ENCODE results near the gene AQP3. TPM values are rescaled to one million over a fixed set of nuclear protein-coding genes. Genes with fewer than 3 reads are reported as not detected.

The AQP3 gene
- total and polyA plus RNA-seq, 2 of the 8 experiments (the other 6 are each of a cell fraction or from before 2014, with no cell fraction given) = 2.6 to 7.6 TPM

- no peak overlapping the region for H4K8ac ChIP-seq (ENCODE audit: extremely low read depth, insufficient read depth, low read length)
- H2BK15ac ChIP-seq (ENCODE audit: low read length) = no peak overlapping the region
- H3K4me2 ChIP-seq (ENCODE audit: insufficient read depth in 1 of 2, low read depth in 2 of 2, low read length in 2 of 2) = no peak overlapping the region
- H3K9me3 ChIP-seq (ENCODE audit: insufficient read depth in 2 of 2, low read depth in 1 of 2, low read length in 1 of 2) = no peaks in the 10 kb centered on the region
- H3K27ac ChIP-seq (ENCODE audit: low read depth, low read length) = peak overlapping the region; percentile 5; the same call in 1 of the 2 replicates
- FAIRE-seq (no peak), DNase-seq (ENCODE audit: low read depth in 1 of 2, low spot score in 2 of 2) (peak in 1 of 2 experiments; percentile 96)
- ChIA-PET CTCF (ENCODE audit: partially characterized antibody) (interaction anchor here (0.7 to 20.9 kb wide), 48 partner anchors 9 to 1017 kb away, joined by 3 to 358 read pairs (median 4); partner anchors contain the start of genes ANKRD18B, AQP3, AQP7 and NFX1), POLR2A (ENCODE audit: partially characterized antibody) (interaction anchor here (1.0 to 3.7 kb wide), 5 partner anchors 9 to 64 kb away, joined by 3 to 19 read pairs (median 5); partner anchors contain the start of gene AQP3)
- H3K4me3 ChIP-seq (ENCODE audit: extremely low read depth in 1 of 4, insufficient read depth in 2 of 4, low read depth in 3 of 4, low read length in 4 of 4) = no peak overlapping the region
- H2BK12ac ChIP-seq (ENCODE audit: low read depth, low read length) = no peak overlapping the region
- H3K4me1 ChIP-seq (replicated peaks in 1 of 4; ENCODE audit: control insufficient read depth in 3 of 4, insufficient read depth in 4 of 4, low read length in 3 of 4) = no peaks in the 10 kb centered on the region
- H3K56ac ChIP-seq (replicated peaks; ENCODE audit: insufficient read length, low read depth, low read length) = no peak overlapping the region
- H2BK5ac ChIP-seq (ENCODE audit: low read depth, low read length) = 0 out of 2 replicates have a peak overlapping the region, but pooled peaks have one; percentile 26
- no peak overlapping the region for H2AFZ ChIP-seq (ENCODE audit: low read length)
- H3K9ac ChIP-seq (replicated peaks in 1 of 4; ENCODE audit: extremely low read depth in 1 of 4, low read depth in 3 of 4, low read length in 3 of 4) = no peak overlapping the region
- 0 out of 4 replicates have a peak, but pooled peaks cover 0 to 3% of the 10 kb centered on the region in 2 experiments for H3K79me2 ChIP-seq (ENCODE audit: control insufficient read depth in 1 of 2, insufficient read depth in 2 of 2, low read length in 2 of 2)
- H2BK20ac ChIP-seq (ENCODE audit: low read length) = no peak overlapping the region
- 76% methylated on average over 24 of the region's 24 CpGs; no CpG with 5 or more reads in 1 of the 2 experiments for WGBS, 2 experiments (ENCODE audit: extremely low coverage in 1 of 2, insufficient coverage in 1 of 2, insufficient read length in 1 of 2, insufficient replicate concordance in 2 of 2, low coverage in 1 of 2, low lambda C conversion rate in 2 of 2, missing lambda C conversion rate in 1 of 2)
- H3K79me1 ChIP-seq (ENCODE audit: low read depth, low read length) = peaks cover under 1% of the 10 kb centered on the region; the same call in 1 of the 2 replicates
- 0 out of 2 replicates have a peak, but pooled peaks cover 1% of the 10 kb centered on the region for H3K23me2 ChIP-seq (ENCODE audit: low read depth, low read length)
- H4K91ac ChIP-seq (replicated peaks; ENCODE audit: insufficient read length, low read length) = no peak overlapping the region
- no peak overlapping the region for H3K18ac ChIP-seq (ENCODE audit: extremely low read depth, low read length)
- H3K36me3 ChIP-seq (ENCODE audit: control insufficient read depth in 2 of 4, insufficient read depth in 4 of 4, low read length in 3 of 4) = peaks cover 56 to 80% (median 70%) of the 10 kb centered on the region in 4 experiments
- no peak overlapping the region for H3K4ac ChIP-seq (replicated peaks; ENCODE audit: insufficient read length, low read depth, low read length)
- no peak overlapping the region for H2AK5ac ChIP-seq (ENCODE audit: low read depth, low read length)
- H3K14ac ChIP-seq (ENCODE audit: insufficient read length) = no peak overlapping the region
- peaks cover 2 to 24% of the 10 kb centered on the region in 2 experiments for H4K20me1 ChIP-seq (replicated peaks in 1 of 2; ENCODE audit: control insufficient read depth in 1 of 2, insufficient read depth in 2 of 2, low read length in 2 of 2)
- no peaks in the 10 kb centered on the region for H3K27me3 ChIP-seq (replicated peaks in 1 of 4; ENCODE audit: control insufficient read depth in 3 of 4, extremely low read depth in 1 of 4, insufficient read depth in 3 of 4, low read length in 3 of 4)
- H2BK120ac ChIP-seq (replicated peaks; ENCODE audit: low read depth, low read length) = no peak overlapping the region
- no peak overlapping the region for H4K5ac ChIP-seq (ENCODE audit: insufficient read length, low read depth, low read length)
- no peak overlapping the region for H3K23ac ChIP-seq (ENCODE audit: insufficient read length)
- TF ChIP-seq POLR2AphosphoS5 (IDR thresholded peaks at IDR 0.05; ENCODE audit: low read depth, low read length) = no peak
- TF ChIP-seq CHD1 (IDR thresholded peaks at IDR 0.05; ENCODE audit: low read depth, low read length) = no peak
- TF ChIP-seq RXRA (IDR thresholded peaks at IDR 0.05; ENCODE audit: insufficient read depth, low read depth, low read length) = no peak
- TF ChIP-seq MAFK (IDR thresholded peaks at IDR 0.05; ENCODE audit: low read depth, low read length) = no peak
- TF ChIP-seq HDAC6 (IDR thresholded peaks at IDR 0.05; ENCODE audit: low read depth, low read length) = no peak
- TF ChIP-seq SIN3A (conservative IDR thresholded peaks at IDR 0.05 in 1 of 2, IDR thresholded peaks at IDR 0.05 in 1 of 2; ENCODE audit: low read depth in 1 of 2, low read length in 2 of 2) = 0 out of 4 replicates have a peak, but pooled peaks of 1 of the 2 experiments have one; percentile 24
- peak; percentile 89 to 95 for TF ChIP-seq RAD21 (IDR thresholded peaks at IDR 0.05 in 1 of 2, conservative IDR thresholded peaks at IDR 0.05 in 1 of 2; ENCODE audit: low read depth in 2 of 2, low read length in 2 of 2)
- TF ChIP-seq ATF3 (IDR thresholded peaks at IDR 0.05; ENCODE audit: insufficient read depth, low read depth, low read length) = no peak
- no peak for TF ChIP-seq EP300 (IDR thresholded peaks at IDR 0.05; ENCODE audit: borderline replicate concordance in 1 of 2, low read depth in 2 of 2, low read length in 2 of 2)
These were observed 19.4 kb upstream of the AQP3 start for GRCh38 chr9:33466565-33467495.
